HG03097 (cell line): ENCODE results near the gene SMAD7.
A peak's percentile ranks its signal among the peaks of the same experiment; 100 is the strongest.

ENCODE experiments used
- ATAC-seq: cut with Tn5 transposase; IDR thresholded peaks from one replicate; pipeline ENCODE4 v1.9.1; 2021; ENCODE audit not compliant: unreplicated experiment, low FRiP score

Gene SMAD7

DNA sequence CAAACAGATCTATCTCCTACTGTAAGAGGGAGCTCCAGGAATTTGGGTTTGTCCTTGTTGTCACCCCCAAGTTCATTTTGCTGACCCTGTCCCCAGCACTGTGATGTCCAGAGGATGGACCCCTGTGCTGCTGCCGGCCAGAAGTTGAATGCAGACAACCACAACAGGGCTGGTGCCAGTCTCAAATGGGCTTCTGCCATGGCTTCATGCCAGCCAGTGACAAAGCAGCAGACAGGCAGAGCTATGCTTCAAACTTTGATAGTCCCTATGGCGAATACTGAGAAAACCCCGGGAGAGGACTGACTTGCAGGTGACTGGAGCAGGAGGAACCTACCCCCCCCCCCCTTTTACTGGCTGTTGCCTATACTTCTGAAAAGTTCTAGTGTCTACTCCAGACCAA is 3.2 kb downstream of the SMAD7 start:
- no peak for ATAC-seq

GRCh38 chr18:48947092-48947491 is 3.7 kb downstream of the SMAD7 start:
- no peak for ATAC-seq

DNA sequence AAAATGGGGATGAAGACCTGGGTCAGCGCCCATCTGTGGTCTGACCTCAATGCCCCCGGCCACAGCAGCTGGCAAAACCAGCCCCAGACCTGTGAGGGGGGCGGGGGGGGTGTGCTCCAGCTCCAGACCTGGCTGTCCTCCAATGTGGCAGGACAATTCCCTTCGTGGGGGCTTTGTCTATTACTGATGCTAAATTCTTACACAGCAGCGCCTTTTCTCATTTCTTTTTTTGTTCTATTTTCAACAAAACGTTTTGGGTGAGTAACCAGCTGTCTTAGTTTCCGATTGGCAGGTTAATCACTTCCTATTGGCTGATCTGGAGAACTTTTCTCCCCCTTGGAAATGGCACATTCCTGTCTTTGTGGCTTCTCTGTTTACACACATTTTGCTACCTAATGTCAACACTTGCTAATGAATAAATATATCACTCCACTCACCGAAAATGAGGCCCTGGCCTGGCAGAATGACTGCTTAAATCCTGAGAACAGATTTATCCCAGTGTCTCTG is 4.4 kb downstream of the SMAD7 start:
- ATAC-seq: no peak

DNA sequence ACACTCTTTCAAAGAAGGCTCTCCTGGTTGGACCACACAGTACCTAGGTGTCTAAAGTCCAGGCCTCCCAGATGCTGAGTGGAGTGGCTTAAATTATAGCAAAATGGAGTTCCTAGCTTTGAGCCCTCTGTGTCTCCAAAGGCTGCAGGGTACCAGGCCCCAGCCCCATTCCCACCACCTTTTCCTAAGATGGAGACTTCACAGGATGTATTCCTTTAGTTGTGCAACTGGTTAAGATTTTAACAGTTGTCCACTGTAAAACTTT is 4.9 kb downstream of the SMAD7 start:
- no peak for ATAC-seq

DNA sequence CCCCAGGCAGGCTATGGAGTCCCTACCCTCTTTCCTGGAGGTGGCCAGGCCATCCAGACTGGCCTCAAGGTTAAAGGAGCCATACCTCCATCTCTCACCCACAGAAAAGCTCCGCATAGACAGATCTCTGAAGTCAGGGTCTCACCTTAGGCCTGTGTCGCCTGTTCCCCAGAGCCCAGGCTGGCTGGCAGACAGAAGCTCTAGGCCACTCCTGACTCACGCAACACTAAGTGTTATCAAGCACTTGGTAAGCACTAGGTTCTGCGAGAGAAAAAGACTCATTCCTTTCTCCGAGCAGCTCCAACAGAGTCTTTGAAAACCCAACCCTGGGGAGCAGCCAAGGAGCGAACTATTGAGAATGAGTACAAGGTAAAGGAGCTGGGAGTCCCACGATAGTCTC is 6.1 kb downstream of the SMAD7 start:
- no peak for ATAC-seq

GRCh38 chr18:48943736-48944527 is 6.8 kb downstream of the SMAD7 start:
- no peak for ATAC-seq

DNA sequence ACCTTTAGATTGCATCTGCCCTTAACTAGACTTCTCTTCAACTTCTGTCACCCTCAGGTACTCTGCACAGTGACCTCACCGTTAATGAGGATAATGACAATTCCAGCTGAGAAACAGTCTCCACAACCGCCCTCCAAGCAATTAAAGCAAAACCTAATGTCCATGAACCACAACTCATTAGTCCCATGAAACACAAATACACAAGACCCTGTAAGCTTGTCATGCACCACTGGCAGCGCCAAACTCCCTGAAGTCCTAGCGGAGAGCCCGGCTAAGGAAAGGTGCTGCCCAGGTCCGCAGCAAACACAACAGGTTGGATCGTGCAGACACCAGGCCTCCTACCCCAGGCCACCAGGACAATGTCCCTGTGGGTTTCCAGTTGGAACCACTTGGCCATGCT is 7.4 kb downstream of the SMAD7 start:
- ATAC-seq: no peak

- ATAC-seq: no peak
Observed at GRCh38 chr18:48942554-48943261, 8.1 kb downstream of the SMAD7 start.

GRCh38 chr18:48942086-48942485 is 8.7 kb downstream of the SMAD7 start:
- ATAC-seq: no peak

DNA sequence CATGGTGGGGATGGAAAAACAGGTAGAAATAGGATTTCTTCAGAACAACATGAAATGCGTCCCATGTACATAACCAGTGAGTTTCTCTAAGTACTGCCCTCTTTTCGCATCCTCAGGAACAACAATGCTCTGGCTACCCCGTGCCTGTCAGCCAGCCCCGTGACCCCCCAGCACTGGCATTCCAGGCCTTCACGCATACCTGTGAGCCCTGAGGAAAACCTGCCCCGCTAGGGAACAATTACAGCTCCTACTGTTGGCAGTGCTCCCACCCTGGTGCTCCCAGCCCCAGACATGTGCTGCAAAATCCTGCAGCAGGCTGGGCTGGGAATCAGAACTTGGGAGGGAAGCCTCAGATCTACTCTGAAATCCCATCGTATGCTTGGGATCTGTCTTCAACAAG is 9.1 kb downstream of the SMAD7 start:
- no peak for ATAC-seq

GRCh38 chr18:48940854-48941611 is 9.7 kb downstream of the SMAD7 start:
- ATAC-seq: peak; percentile 63

GRCh38 chr18:48939205-48940097 is 11.3 kb downstream of the SMAD7 start:
- no peak for ATAC-seq

GRCh38 chr18:48938827-48939204 is 11.9 kb downstream of the SMAD7 start:
- ATAC-seq: no peak

DNA sequence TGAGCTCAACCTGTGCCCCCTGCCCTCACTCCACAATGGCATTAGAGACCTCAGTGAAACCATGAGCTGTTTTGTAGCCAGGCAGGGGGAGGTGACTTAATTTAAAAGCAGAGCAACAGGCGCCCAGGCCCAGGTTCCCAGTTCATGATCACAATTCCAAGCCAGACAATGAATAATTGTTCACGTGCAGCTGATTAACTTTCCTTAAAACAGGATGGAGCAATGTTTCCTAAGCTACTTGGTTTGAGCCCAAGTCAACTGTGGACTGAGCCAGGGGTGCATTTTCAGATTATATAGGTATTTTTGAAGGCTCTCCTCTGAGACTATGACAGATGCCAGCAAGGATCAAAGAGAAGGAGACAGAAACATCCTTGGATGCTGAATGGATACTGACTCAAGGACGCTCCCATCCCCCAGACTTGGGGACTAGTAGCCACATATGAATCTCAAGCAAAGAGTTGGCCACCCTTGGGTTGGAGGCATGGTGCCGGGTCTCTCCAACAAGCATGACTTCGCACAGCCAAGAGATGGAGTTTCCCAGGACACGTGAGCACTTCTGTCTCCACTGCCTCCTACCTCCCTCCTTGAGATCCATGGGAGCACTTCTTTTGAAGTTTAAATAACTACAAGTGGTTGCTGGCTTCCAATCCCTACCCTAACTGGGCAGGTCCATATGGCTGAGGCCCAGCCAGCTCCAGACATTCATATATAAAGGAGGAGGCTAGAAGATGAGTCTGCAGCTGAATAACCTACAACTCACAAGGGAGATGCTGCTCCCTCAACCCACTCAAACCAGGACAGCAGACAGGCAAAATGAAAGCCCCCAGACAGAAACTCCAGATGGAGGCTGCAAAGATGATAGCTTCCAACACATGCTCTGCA is 12.7 kb downstream of the SMAD7 start:
- ATAC-seq: no peak

GRCh38 chr18:48935433-48935774 is 15.4 kb downstream of the SMAD7 start:
- ATAC-seq: no peak

GRCh38 chr18:48934723-48935432 is 15.9 kb downstream of the SMAD7 start:
- no peak for ATAC-seq

- ATAC-seq: no peak
Observed at GRCh38 chr18:48934415-48934722, 16.4 kb downstream of the SMAD7 start.

DNA sequence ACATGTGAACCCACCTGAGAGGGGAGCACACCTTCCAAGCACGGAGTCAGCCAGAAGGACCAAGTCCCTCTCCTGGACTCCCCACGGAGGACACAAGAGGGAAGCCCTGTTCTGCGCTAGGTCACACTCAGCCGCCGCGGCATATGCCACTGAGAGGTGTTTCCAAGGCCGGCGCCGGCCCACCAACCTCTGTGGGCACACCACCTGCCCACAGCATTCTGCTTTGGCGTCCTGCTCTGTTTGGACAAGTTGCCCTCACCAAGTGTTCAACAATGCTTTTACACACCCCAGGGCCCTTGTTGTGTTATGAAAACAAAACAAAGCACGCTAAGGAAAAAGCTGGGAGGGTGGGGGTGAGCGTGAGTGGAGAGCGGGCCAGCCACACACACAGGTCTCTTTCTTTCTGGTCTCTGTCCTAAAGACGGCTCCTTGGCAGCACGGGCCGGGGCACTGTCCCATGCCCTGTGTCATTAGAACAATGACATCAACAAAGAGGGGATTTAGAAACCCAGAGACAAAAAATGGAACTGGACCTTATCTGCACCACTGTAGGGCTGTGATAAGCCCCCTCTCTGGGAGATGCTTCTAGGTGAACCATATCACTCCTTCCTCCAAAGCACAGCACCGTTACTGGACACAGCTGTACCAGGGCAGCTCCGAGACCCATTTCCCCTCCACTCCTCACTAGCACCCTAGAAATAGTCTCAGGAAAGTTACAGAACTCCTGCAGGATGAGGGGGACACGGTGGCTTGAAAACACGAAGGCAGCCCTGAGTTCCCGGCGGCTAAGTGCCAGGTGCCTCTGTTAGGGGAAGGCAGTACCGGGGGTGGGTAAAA is 17.0 kb downstream of the SMAD7 start:
- ATAC-seq: no peak
